ENCODE results near the gene KLK14. TPM values are rescaled to one million over a fixed set of nuclear protein-coding genes. Genes with fewer than 3 reads are reported as not detected.

The KLK14 gene, protein sequence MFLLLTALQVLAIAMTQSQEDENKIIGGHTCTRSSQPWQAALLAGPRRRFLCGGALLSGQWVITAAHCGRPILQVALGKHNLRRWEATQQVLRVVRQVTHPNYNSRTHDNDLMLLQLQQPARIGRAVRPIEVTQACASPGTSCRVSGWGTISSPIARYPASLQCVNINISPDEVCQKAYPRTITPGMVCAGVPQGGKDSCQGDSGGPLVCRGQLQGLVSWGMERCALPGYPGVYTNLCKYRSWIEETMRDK
- total RNA-seq = under 1 TPM in 1 of 2 donors, not detected in 1; 0.11 TPM
- polyA plus RNA-seq (ENCODE audit: insufficient read length in 2 of 2) = 1 to 10 TPM; 1.4 to 1.9 TPM
- long read RNA-seq, donor 1 = 0 reads
- long read RNA-seq, donor 2, partial matches to known transcripts = 0 of 1 reads
- long read RNA-seq, donor 2, other reads (novel, unspliced or antisense) = 0 of 1 reads
- long read RNA-seq, donor 3 = 0 reads
- long read RNA-seq, donor 4 = 0 reads

- H3K27me3 ChIP-seq (ENCODE audit: control insufficient read depth, insufficient read depth, low read length) = no peaks in the 10 kb centered on the region
- H3K9me3 ChIP-seq (ENCODE audit: control insufficient read depth, insufficient read depth, low read length) = no peaks in the 10 kb centered on the region
- WGBS (ENCODE audit: insufficient coverage) = 23% methylated on average over 7 of the region's 7 CpGs
Observed at GRCh38 chr19:51082611-51083010, at the start of gene KLK14. Gene KLK14 (minus strand): TSS chr19:51082887. CDS start chr19:51082614, 273 bp downstream.

DNA sequence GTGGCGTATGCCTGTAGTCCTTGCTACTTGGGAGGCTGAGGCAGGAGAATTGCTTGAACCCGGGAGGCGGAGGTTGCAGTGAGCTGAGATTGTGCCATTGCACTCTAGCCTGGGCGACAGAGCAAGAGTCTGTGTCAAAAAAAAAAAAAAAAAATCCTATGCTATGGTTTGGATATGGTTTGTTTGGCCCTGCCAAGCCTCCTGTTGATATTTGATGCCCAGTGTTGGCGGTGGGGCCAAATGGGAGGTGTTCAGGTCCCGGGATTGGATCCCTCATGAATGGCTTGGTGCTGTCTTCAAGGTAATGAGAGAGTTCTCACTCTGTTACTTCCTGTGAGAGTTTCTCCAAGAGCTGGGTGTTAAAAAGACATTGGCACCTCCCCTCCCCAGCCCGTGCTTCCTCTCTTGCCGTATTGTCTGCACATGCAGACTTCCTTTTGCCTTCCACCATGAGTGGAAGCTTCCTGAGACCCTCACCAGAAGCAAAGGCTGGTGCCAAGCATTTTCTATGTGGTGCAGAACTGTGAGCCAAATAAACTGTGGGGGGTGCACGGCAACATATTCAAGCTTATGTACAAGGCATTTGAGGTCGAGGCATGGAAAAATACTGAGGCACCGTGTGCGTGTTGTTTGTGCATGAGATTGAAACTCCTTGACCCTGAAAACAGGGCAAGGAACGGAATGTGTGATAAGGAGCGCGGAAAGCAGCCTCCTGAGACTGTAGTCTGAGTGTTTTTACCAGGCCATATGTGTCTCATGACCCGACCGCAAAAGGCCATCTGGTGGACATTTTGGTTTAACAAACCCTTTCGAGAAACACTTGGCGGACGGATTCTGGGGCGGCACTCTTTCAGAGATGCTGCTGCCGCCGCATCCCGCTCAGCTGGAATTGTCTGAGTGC is 49.3 kb upstream of the KLK14 start:
- peak in 4 of 6 donors; percentile 14 to 72 (median 42) for DNase-seq (ENCODE audit: low read depth in 4 of 6, low spot score in 6 of 6)
- H3K36me3 ChIP-seq (ENCODE audit: control insufficient read depth, insufficient read depth, low read length) = no peaks in the 10 kb centered on the region
- no peaks in the 10 kb centered on the region for H3K9me3 ChIP-seq (ENCODE audit: control insufficient read depth, insufficient read depth, low read length)
- H3K4me3 ChIP-seq (ENCODE audit: low read depth, low read length) = no peak overlapping the region
- 56% methylated on average over 20 of the region's 24 CpGs for WGBS (ENCODE audit: insufficient coverage)
- H3K4me1 ChIP-seq (ENCODE audit: control insufficient read depth, insufficient read depth, low read length) = no peaks in the 10 kb centered on the region
- H3K27ac ChIP-seq (ENCODE audit: low read depth, low read length) = no peak overlapping the region
- H3K27me3 ChIP-seq (ENCODE audit: control insufficient read depth, insufficient read depth, low read length) = no peaks in the 10 kb centered on the region

More at GRCh38 chr19:51082611-51083010, at the start of gene KLK14:
- Histone ChIP-seq H3K36me3 (ENCODE audit: control insufficient read depth, insufficient read depth, low read length) (peaks cover 7% of the 10 kb centered on the region), H3K27ac (ENCODE audit: low read depth, low read length) (no peak within 1 kb of the TSS), H3K4me3 (ENCODE audit: low read depth, low read length) (no peak within 1 kb of the TSS), H3K4me1 (ENCODE audit: control insufficient read depth, insufficient read depth, low read length) (no peaks in the 10 kb centered on the region)
- DNase-seq (ENCODE audit: low read depth in 4 of 6, low spot score in 6 of 6) = no peak

GRCh38 chr19:51129716-51130115 is 47.0 kb upstream of the KLK14 start:
- no peaks in the 10 kb centered on the region for H3K27me3 ChIP-seq (ENCODE audit: control insufficient read depth, insufficient read depth, low read length)
- 89% methylated on average over 8 of the region's 8 CpGs for WGBS (ENCODE audit: insufficient coverage)
- H3K27ac ChIP-seq (ENCODE audit: low read depth, low read length) = no peak overlapping the region

GRCh38 chr19:51128227-51128626 is 45.5 kb upstream of the KLK14 start:
- DNase-seq (ENCODE audit: low read depth in 4 of 6, low spot score in 6 of 6) = no peak
- Histone ChIP-seq H3K27me3 (ENCODE audit: control insufficient read depth, insufficient read depth, low read length) (no peaks in the 10 kb centered on the region), H3K9me3 (ENCODE audit: control insufficient read depth, insufficient read depth, low read length) (no peaks in the 10 kb centered on the region), H3K4me1 (ENCODE audit: control insufficient read depth, insufficient read depth, low read length) (no peaks in the 10 kb centered on the region), H3K27ac (ENCODE audit: low read depth, low read length) (no peak overlapping the region), H3K4me3 (ENCODE audit: low read depth, low read length) (no peak overlapping the region), H3K36me3 (ENCODE audit: control insufficient read depth, insufficient read depth, low read length) (no peaks in the 10 kb centered on the region)
- 93% methylated on average over 2 of the region's 7 CpGs for WGBS (ENCODE audit: insufficient coverage)

More at GRCh38 chr19:51129716-51130115, 47.0 kb upstream of the KLK14 start:
- no peak overlapping the region for H3K4me3 ChIP-seq (ENCODE audit: low read depth, low read length)
- H3K9me3 ChIP-seq (ENCODE audit: control insufficient read depth, insufficient read depth, low read length) = no peaks in the 10 kb centered on the region
- H3K36me3 ChIP-seq (ENCODE audit: control insufficient read depth, insufficient read depth, low read length) = no peaks in the 10 kb centered on the region
- H3K4me1 ChIP-seq (ENCODE audit: control insufficient read depth, insufficient read depth, low read length) = no peaks in the 10 kb centered on the region
- DNase-seq (ENCODE audit: low read depth in 4 of 6, low spot score in 6 of 6) = no peak

DNA sequence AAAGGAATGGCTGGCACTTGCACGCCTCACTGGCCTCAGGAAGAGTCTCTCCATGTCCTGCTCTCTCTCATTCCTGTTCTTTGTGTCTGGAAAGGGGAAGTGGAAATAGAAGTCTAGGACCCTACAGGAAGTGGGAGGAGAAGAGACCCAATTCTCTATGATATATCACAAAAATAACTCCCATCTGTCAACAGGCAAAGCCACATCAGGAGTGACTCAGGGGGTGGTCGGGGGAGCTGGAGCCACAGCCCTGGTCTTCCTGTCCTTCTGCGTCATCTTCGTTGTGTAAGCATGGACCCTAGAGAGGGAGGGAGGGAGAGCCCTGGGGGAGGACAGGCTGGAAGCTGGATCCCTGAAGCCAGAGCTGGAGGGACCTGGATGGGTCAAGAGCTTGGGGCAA is 45.1 kb upstream of the KLK14 start:
- Histone ChIP-seq H3K27me3 (ENCODE audit: control insufficient read depth, insufficient read depth, low read length) (no peaks in the 10 kb centered on the region), H3K27ac (ENCODE audit: low read depth, low read length) (no peak overlapping the region), H3K4me3 (ENCODE audit: low read depth, low read length) (no peak overlapping the region), H3K9me3 (ENCODE audit: control insufficient read depth, insufficient read depth, low read length) (no peaks in the 10 kb centered on the region), H3K36me3 (ENCODE audit: control insufficient read depth, insufficient read depth, low read length) (no peaks in the 10 kb centered on the region), H3K4me1 (ENCODE audit: control insufficient read depth, insufficient read depth, low read length) (no peaks in the 10 kb centered on the region)
- no peak for DNase-seq (ENCODE audit: low read depth in 4 of 6, low spot score in 6 of 6)
- 71% methylated on average over 3 of the region's 4 CpGs for WGBS (ENCODE audit: insufficient coverage)

DNA sequence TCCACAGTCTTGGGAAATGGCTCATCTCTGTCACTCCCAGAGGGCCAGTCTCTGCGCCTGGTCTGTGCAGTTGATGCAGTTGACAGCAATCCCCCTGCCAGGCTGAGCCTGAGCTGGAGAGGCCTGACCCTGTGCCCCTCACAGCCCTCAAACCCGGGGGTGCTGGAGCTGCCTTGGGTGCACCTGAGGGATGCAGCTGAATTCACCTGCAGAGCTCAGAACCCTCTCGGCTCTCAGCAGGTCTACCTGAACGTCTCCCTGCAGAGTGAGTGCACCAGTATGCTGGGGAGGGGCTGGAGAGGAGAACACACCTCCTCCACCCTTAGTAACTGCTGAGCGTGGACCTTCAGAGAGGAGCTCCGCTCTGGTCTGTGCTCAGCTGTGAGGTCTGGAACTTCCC is 44.3 kb upstream of the KLK14 start:
- no peaks in the 10 kb centered on the region for H3K36me3 ChIP-seq (ENCODE audit: control insufficient read depth, insufficient read depth, low read length)
- H3K4me1 ChIP-seq (ENCODE audit: control insufficient read depth, insufficient read depth, low read length) = no peaks in the 10 kb centered on the region
- H3K9me3 ChIP-seq (ENCODE audit: control insufficient read depth, insufficient read depth, low read length) = no peaks in the 10 kb centered on the region
- no peaks in the 10 kb centered on the region for H3K27me3 ChIP-seq (ENCODE audit: control insufficient read depth, insufficient read depth, low read length)
- no peak overlapping the region for H3K27ac ChIP-seq (ENCODE audit: low read depth, low read length)
- H3K4me3 ChIP-seq (ENCODE audit: low read depth, low read length) = no peak overlapping the region
- no peak for DNase-seq (ENCODE audit: low read depth in 4 of 6, low spot score in 6 of 6)
- 70% methylated on average over 2 of the region's 6 CpGs for WGBS (ENCODE audit: insufficient coverage)

DNA sequence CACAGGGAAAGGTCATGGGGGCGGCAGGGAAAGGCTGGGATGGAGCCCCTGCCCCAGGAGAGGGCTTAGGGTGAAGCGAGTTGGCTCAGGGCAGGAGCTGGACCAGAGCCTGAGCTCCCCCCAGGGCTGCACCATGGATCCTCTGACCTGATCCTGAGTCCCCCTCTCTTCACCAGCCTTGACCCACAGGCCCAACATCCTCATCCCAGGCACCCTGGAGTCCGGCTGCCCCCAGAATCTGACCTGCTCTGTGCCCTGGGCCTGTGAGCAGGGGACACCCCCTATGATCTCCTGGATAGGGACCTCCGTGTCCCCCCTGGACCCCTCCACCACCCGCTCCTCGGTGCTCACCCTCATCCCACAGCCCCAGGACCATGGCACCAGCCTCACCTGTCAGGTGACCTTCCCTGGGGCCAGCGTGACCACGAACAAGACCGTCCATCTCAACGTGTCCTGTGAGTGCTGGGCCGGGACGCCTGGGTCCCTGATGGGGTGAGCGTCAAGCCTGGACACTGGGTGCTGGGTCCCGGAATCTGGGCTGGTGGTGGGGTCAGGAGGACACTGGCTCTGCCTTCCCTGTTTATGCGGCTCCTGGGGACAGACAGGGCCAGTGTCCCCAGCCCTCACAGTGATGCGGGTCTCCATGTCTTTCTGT is 42.9 kb upstream of the KLK14 start:
- Histone ChIP-seq H3K36me3 (ENCODE audit: control insufficient read depth, insufficient read depth, low read length) (no peaks in the 10 kb centered on the region), H3K9me3 (ENCODE audit: control insufficient read depth, insufficient read depth, low read length) (no peaks in the 10 kb centered on the region), H3K27ac (ENCODE audit: low read depth, low read length) (no peak overlapping the region)

GRCh38 chr19:51124729-51125128 is 42.0 kb upstream of the KLK14 start, which contains the start of gene SIGLEC9:
Gene SIGLEC9 (plus strand): TSS chr19:51124906. CDS start chr19:51124975, 69 bp downstream.
- Histone ChIP-seq H3K4me3 (ENCODE audit: low read depth, low read length) (no peak within 1 kb of the TSS), H3K27me3 (ENCODE audit: control insufficient read depth, insufficient read depth, low read length) (no peaks in the 10 kb centered on the region), H3K27ac (ENCODE audit: low read depth, low read length) (no peak within 1 kb of the TSS), H3K4me1 (ENCODE audit: control insufficient read depth, insufficient read depth, low read length) (no peaks in the 10 kb centered on the region), H3K36me3 (ENCODE audit: control insufficient read depth, insufficient read depth, low read length) (no peaks in the 10 kb centered on the region), H3K9me3 (ENCODE audit: control insufficient read depth, insufficient read depth, low read length) (no peaks in the 10 kb centered on the region)
- DNase-seq (ENCODE audit: low read depth in 4 of 6, low spot score in 6 of 6) = no peak
- 61% methylated on average over 13 of the region's 14 CpGs for WGBS (ENCODE audit: insufficient coverage)

More for the DNA sequence above, 42.9 kb upstream of the KLK14 start:
- Histone ChIP-seq H3K4me1 (ENCODE audit: control insufficient read depth, insufficient read depth, low read length) (no peaks in the 10 kb centered on the region), H3K4me3 (ENCODE audit: low read depth, low read length) (no peak overlapping the region), H3K27me3 (ENCODE audit: control insufficient read depth, insufficient read depth, low read length) (no peaks in the 10 kb centered on the region)
- WGBS (ENCODE audit: insufficient coverage) = 81% methylated on average over 16 of the region's 16 CpGs
- no peak for DNase-seq (ENCODE audit: low read depth in 4 of 6, low spot score in 6 of 6)

DNA sequence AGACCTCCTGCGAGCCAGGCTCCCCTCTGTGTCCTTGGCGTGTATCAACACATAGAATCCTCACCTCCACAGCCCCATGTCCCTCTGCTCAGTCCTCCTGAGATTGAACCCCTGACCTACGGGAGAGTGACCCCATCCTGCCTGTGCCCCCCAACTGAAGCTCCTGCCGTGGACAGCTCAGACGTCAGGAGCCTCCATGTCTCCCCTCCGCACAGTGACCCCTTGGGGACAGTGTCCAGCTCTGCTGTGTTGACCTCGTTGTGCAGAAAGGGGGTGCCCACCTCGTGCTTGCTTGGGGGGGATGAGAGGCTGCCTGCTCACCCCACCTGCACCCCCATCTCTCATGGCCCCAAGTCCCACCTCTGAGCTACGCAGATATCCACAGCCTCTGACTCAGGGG is 41.5 kb upstream of the KLK14 start:
- no peak for DNase-seq (ENCODE audit: low read depth in 4 of 6, low spot score in 6 of 6)
- 82% methylated on average over 6 of the region's 9 CpGs for WGBS (ENCODE audit: insufficient coverage)
- Histone ChIP-seq H3K9me3 (ENCODE audit: control insufficient read depth, insufficient read depth, low read length) (no peaks in the 10 kb centered on the region), H3K27me3 (ENCODE audit: control insufficient read depth, insufficient read depth, low read length) (no peaks in the 10 kb centered on the region), H3K4me1 (ENCODE audit: control insufficient read depth, insufficient read depth, low read length) (no peaks in the 10 kb centered on the region), H3K27ac (ENCODE audit: low read depth, low read length) (no peak overlapping the region), H3K4me3 (ENCODE audit: low read depth, low read length) (no peak overlapping the region), H3K36me3 (ENCODE audit: control insufficient read depth, insufficient read depth, low read length) (no peaks in the 10 kb centered on the region)
